Activated CD8-positive, alpha-beta memory T cell treated with anti-CD3 and anti-CD28 coated beads, Interleukin-2, amount 50 U/mL, for 24 hours (primary cell): Measurements from ENCODE around the gene ODR4.
A peak's percentile ranks its signal among the peaks of the same experiment; 100 is the strongest.
"Not testable (repeated sequence)": the region's sequence is repeated elsewhere in the genome, so short reads cannot be mapped to it uniquely, and the experiment has no call there.

Experiments used
- DNase-seq: peaks from one replicate; pipeline ENCODE4 v3.0.0-alpha.2; 2020; ENCODE audit errors: extremely low read depth

Gene ODR4

GRCh38 chr1:186375152-186375928 lies at the start of gene ODR4, which contains the start of gene TPR:
Gene ODR4 (plus strand): TSS chr1:186375838. CDS start chr1:186379786, 3,948 bp downstream.
Gene TPR (minus strand): TSS chr1:186375253. CDS start chr1:186375028, 225 bp downstream.
- DNase-seq = peak; percentile 94

DNA sequence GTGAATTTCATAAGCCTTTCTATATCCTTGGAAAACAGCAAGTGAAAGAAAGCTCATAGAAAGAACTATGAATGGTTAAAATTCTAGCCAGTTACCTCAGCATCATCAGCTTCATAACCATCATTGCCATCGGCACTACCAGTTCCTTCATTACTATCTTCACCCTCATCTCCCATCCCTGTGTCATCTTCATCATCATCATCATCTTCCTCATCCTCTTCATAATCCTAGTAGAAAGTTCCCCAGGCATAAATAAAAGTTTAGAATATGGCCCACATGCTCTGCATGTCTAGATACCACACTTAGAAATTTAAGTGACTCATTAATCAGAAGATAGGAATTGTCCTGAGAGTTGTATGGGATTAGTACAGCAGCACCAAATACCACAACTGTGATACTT lies 49.6 kb upstream of the ODR4 start:
- no peak for DNase-seq

- DNase-seq = no peak
Measured at GRCh38 chr1:186327331-186327730, 48.3 kb upstream of the ODR4 start.

- DNase-seq = no peak
Measured at GRCh38 chr1:186330758-186331157, 44.9 kb upstream of the ODR4 start.

DNA sequence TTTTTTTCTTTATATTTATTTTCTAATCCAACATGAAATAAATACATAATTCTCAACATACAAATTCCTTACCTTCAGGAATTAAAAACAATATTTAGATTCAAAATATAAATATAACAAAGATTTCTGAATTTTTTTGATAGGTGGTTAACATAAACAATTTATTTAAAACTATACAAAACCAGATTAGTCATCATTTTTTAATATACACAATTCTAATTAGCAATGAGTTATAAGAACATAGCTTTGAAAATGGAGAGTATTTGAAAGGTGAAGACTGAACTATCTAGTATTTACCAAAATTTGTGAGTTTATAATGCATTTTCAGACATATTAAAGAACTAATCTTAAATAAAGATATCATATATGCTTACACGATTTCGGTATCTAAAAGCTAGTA lies 38.1 kb upstream of the ODR4 start:
- DNase-seq = no peak

DNA sequence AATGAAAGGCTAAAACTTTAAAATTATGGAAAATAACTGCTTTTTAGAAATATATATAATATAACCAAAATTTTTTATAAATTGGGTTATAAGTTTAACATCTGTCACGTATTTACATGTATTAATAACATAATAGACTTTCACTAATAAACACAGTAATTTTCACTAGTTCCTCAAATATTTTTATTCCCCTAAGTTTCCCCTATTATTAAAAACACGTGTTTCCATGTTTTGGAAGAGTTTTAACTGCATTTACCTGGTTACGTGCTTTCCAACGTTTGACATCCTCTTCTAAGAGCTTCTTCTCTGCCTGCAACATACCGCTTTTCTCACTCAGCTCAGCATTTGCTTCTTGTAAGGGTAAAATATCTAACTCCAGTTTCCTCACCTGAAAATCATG lies 34.9 kb upstream of the ODR4 start:
- no peak for DNase-seq

- not testable (repeated sequence) for DNase-seq
Measured at GRCh38 chr1:186347837-186348691, 27.6 kb upstream of the ODR4 start.

DNA sequence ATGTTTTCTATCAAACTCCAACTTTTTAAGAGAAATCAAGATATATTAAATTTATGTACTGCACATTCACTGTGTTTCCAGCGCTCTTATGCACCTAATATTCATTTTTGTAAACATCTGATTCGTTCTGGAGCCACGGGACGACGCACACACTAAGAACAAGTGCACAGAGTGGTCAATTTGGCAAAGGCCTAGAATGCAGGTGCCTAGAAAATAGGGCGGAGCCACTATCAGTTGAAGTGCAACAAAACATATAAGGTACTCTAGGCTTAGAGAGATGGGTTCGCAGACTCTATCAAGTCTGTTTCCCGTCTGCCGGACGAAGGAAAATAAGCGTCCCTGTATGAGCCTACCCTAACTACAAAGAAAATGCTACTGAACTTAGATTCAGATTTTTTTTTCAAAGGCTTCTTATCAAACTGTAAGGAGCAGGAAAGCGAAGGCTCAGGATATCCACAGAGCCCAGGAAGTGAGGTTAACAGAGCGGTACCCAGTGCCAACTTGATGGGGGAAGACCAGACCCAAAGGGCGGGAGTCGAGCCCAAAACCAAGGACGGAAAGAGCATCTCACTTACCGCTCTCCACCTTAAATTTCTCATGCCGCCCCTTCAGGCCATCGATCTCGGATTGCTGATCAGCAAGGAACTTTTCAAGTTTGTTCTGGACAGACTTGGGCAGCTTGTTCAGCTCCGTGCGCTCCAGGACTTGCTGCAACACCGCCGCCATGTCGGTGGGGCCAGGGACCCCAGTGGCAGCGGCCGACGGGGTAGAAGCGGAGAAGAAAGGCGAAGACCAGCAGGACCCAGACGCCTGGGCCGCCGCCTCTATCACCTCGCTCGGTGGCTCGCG lies 1.1 kb upstream of the ODR4 start:
- no peak for DNase-seq

GRCh38 chr1:186375929-186376319 lies 286 bp downstream of the ODR4 start:
- DNase-seq = no peak

DNA sequence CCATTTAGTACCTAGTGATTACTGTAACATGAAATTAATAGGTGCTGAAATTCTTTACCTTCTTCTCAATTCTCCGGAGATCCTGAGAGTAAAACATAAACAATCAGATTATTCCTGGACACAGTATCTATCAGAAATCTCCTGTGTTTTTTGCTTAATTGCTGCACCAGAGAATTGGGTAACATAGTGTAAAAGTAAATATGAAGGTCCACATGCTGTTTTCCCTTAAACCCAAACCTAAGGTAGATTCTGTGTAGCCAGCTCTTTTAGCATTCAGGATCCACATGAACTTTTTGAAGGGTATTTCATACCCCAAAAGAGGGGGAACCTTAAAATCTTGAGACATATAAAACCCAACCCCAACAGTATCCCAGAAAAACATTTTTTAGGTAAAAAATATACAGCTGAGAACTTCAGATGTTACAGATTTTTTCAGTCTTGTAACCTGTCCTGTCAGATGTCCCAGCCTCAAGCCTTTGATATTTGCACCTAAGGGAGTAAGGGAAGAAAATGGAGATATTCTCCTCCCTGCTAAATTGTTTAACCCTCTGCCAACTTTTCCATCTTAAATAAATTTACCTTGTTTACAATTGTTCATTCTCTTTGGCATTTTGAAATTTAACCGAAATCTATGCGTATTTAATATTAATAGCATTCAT lies 11.2 kb downstream of the ODR4 start:
- no peak for DNase-seq

- DNase-seq = no peak
Measured at GRCh38 chr1:186390925-186391324, 15.3 kb downstream of the ODR4 start.

DNA sequence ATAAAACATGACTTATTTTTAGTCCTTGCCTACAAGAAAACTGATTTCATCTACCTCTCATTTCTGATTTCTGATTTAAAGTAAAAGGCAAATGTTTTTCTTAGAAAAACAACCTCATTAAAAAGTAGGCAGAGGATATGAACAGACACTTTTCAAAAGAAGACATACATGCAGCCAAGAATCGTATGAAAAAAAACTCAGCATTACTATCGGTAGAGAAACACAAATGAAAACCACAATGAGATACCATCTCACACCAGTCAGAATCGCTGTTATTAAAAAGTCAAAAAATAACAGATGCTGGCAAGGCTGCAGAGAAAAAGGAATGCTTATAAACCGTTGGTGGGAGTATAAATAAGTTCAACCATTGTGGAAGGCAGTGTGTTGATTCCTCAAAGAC lies 16.2 kb downstream of the ODR4 start:
- no peak for DNase-seq

DNA sequence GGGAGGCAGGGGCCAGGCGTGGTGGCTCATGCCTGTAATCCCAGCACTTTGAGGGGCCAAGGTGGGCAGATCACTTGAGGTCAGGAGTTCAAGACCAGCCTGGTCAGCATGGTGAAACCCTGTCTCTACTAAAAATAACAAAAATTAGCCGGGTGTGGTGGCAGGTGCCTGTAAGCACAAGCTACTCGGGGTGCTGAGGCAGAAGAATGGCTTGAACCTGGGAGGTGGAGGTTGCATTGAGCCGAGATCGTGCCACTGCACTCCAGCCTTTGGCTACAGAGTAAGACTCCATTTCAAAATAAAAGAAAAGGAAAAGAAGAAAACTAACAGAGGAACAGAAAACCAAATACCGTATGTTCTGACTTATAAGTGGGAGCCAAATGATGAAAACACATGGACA lies 17.1 kb downstream of the ODR4 start:
- not testable (repeated sequence) for DNase-seq

GRCh38 chr1:186401446-186401845 lies 25.8 kb downstream of the ODR4 start:
- DNase-seq = not testable (repeated sequence)

GRCh38 chr1:186403632-186404031 lies 28.0 kb downstream of the ODR4 start:
- DNase-seq = no peak

GRCh38 chr1:186404454-186405051 lies 28.9 kb downstream of the ODR4 start:
- DNase-seq = no peak

DNA sequence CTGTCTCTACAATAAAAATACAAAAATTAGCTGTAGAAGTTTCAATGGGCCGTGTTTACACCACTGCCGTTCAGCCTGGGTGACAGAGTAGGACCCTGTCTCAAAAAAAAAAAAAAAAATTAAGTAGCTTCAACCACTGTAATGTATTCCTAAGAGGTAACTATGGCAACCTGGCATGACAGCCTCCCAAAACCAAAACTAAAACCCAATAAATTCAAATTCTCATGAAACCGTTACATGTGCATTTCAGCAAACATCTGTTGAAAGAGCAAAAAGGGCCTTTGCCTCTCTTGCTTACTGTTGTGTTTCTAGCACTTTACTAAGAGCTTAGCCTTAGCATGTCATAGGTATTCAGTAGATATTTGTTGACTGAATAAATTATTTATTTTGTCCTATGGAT lies 33.5 kb downstream of the ODR4 start:
- no peak for DNase-seq

- no peak for DNase-seq
Measured at GRCh38 chr1:186413319-186413718, 37.7 kb downstream of the ODR4 start.

GRCh38 chr1:186418503-186418902 lies 42.9 kb downstream of the ODR4 start:
- no peak for DNase-seq

DNA sequence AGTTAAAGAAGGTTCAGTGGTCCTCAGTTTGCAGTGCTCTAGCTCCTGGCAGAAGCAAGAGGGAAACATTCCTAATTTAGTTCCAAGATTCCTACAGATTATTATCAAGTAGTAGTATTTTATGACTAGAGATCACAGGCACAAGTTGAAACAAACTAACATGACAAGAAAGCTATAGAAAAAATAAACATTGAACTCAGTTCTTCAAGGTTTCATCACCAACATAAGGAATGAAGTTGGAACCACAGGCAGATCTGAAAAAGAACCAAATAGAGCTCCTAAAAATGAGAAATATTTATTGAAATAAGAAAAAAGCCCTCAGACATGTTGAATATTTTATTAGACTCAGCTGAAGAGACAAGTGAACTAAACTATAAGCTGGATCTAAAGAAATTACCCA lies 44.7 kb downstream of the ODR4 start:
- DNase-seq = no peak

GRCh38 chr1:186420923-186421322 lies 45.3 kb downstream of the ODR4 start:
- no peak for DNase-seq
